AG10803 (cell line): Measurements from ENCODE around the gene MACROH2A1.
"Not testable (repeated sequence)": the region's sequence is repeated elsewhere in the genome, so short reads cannot be mapped to it uniquely, and the experiment has no call there.

Source experiments
- DNase-seq: peaks from one replicate; pipeline ENCODE4 v3.0.0; 2010; ENCODE audit warnings: low read depth
- H3K4me3 ChIP-seq: 2 replicates; pipeline ENCODE4 v1.5.1; 2011; ENCODE audit warnings: mild to moderate bottlenecking, low read length, control low read depth
- TF ChIP-seq, protein P1 (sequence below): conservative IDR thresholded peaks from 2 replicates; pipeline ENCODE4 v1.5.1; 2011; ENCODE audit warnings: mild to moderate bottlenecking, low read length, control low read depth, inconsistent platforms

Gene MACROH2A1

DNA sequence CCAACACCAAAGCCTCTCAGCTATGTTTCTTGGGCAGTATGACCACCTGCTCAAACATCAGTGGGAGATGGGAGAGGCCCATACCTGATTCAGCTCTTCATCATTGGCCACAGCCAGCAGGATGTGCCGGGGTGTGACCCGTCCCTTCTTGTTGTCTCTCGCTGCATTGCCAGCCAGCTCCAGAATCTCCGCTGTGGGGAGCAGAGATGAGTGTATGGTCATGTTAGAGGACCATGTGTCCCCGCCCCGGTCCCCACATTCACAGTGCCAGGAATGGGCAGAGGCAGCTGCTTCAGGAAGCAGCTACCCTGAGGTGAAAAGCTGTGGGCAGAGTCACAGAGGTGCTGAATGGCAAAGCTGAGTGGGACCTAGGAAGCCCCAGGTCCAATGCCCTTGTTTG is 29.1 kb downstream of the MACROH2A1 start:
- no peak overlapping the region for H3K4me3 ChIP-seq
- TF ChIP-seq, protein P1, sequence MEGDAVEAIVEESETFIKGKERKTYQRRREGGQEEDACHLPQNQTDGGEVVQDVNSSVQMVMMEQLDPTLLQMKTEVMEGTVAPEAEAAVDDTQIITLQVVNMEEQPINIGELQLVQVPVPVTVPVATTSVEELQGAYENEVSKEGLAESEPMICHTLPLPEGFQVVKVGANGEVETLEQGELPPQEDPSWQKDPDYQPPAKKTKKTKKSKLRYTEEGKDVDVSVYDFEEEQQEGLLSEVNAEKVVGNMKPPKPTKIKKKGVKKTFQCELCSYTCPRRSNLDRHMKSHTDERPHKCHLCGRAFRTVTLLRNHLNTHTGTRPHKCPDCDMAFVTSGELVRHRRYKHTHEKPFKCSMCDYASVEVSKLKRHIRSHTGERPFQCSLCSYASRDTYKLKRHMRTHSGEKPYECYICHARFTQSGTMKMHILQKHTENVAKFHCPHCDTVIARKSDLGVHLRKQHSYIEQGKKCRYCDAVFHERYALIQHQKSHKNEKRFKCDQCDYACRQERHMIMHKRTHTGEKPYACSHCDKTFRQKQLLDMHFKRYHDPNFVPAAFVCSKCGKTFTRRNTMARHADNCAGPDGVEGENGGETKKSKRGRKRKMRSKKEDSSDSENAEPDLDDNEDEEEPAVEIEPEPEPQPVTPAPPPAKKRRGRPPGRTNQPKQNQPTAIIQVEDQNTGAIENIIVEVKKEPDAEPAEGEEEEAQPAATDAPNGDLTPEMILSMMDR, result no peak

DNA sequence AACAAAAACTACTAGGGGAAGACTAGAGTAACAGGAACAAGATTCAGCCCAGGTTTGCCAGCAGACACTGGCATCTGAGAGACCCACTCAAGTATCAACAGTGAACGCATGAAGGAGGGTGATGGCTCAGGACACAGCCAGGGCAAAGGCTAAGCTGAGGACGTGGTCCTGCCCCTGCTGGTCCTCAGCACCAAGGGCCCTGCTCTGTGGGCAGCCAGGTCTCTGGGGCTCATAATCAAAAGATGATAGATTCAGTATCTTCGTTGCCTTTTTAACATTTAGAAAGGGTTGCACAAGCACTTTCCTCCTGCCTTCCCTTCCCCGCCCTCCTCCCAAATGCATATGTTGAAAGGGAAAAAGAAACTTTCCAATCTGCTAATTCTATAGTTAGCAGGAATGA is 31.5 kb downstream of the MACROH2A1 start:
- no peak overlapping the region for H3K4me3 ChIP-seq
- DNase-seq, result no peak
- TF ChIP-seq, protein P1, result no peak

More for the DNA sequence above, 29.1 kb downstream of the MACROH2A1 start:
- no peak for DNase-seq

DNA sequence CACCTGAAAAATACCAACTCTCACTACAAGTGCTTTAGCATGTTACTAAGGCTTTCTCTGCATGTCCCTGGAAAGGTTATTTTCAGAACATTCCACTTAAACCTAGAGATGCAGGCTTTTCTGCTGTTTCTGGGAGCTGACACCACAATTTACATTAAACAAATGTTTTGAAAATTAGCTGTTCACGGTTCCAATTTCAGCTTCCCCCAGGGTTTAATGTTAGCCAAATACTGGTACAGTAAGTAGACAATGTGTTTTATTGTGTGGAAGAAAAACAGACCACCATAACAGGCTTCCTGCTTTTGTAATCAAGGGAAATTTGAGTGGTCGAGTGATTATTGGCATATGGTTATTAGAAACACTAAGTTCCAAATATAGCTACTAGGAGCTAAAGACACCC is 32.0 kb downstream of the MACROH2A1 start:
- H3K4me3 ChIP-seq, result no peak overlapping the region
- DNase-seq, result no peak
- TF ChIP-seq, protein P1, result no peak

DNA sequence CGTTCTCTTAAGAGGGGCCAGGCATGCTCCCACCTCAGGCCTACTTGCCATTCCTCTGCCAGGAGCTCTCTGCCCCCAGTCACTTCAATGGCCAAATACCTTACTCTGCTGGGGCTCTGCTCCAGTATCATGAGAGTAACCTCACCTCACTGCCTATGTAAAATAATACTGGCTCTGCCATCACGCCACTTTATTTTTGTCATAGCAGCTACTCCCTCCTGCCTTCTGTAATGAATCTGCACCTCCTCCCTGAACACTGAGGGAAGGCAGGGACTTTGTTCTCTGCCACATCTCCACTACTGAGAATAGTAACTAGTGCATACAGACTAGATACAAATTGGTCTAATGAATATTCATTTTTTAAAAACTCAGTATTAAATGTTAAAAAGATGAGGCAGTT is 33.8 kb downstream of the MACROH2A1 start:
- DNase-seq, result no peak
- TF ChIP-seq, protein P1, result no peak
- H3K4me3 ChIP-seq, result no peak overlapping the region

DNA sequence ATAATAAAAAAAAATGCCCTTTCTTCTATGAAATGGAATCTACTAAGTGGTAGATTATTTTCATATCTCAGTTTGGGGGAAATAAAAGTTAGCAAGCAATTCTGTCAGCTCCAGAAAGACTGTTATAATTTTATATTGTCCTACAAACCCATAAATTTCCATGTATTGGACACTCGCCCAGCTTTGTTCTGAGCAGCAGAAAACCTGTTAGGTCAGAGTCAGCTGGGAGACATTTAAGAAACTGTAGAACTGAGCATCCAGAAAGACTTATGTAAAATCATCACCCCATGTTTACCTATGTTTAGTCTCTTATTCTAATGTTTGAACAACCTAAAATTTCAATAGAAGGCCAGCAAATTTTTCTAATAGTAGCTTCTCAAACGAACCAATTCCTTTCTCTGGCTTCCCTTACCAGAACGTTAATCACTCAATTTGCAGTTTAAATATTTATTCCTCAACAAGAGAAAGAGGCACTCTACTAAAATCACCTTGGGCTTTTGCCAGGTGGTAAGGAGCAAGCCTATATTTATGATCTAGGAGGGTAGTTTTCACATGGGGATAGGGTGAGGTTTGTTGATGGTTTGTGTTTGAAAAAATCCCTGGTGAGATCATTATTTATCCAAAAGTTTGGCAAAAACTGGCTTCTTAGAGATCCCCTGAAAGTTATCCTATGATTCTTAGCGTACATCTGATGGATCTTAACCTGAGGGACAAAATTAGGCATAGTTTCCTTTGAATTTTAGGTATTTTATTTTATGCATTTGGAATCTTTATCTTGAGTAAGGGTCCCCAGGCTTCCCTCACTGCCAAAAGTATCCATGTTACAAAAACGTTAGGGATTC is 34.4 kb downstream of the MACROH2A1 start:
- H3K4me3 ChIP-seq, result no peak overlapping the region
- TF ChIP-seq, protein P1, result no peak
- no peak for DNase-seq

DNA sequence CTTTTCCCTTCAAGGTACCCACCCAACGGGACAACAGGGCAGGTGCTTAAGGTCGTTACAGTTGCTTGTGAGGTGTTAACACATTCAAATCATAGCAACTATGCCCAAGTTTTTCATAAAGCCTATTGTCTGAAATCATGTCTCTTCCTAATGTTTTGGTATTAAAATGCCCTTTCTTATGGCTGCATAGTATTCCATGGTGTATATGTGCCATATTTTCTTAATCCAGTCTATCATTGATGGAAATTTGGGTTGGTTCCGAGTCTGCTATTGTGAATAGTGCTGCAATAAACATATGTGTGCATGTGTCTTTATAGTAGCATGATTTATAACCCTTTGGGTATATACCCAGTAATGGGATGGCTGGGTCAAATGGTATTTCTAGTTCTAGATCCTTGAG is 35.7 kb downstream of the MACROH2A1 start:
- H3K4me3 ChIP-seq, DNase-seq: not testable (repeated sequence)

DNA sequence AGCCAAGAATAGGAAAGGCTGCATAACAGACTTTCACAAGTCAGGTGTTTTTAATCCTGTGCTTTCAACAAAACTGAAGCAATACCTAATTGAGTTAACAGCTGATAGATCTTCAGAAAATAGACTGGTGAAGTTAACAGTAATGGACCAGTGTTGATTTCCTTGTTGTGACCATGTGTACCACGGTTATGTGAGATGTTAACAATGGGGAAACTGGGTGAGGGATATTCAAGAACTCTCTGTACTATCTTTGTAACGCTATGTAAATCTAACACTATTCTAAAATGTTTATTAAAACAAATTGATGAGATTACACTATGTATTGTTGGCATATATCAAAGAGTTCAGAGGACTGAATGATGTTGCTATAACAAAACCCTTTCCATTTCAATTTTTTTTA is 36.9 kb downstream of the MACROH2A1 start:
- no peak overlapping the region for H3K4me3 ChIP-seq
- DNase-seq, result no peak
- TF ChIP-seq, protein P1, result no peak
